Stimulated activated CD4-positive, alpha-beta T cell treated with anti-CD3 and anti-CD28 coated beads, TNF-alpha, amount 100 ng/mL, for 24 hours (primary cell): ENCODE results near the gene DCST1.

ENCODE experiments used
- DNase-seq, 3 experiments: peaks; one replicate each; pipeline ENCODE4 v3.0.0-alpha.2; 2020; ENCODE audit warnings: low read depth in 3 of 3

The DCST1 gene

DNA sequence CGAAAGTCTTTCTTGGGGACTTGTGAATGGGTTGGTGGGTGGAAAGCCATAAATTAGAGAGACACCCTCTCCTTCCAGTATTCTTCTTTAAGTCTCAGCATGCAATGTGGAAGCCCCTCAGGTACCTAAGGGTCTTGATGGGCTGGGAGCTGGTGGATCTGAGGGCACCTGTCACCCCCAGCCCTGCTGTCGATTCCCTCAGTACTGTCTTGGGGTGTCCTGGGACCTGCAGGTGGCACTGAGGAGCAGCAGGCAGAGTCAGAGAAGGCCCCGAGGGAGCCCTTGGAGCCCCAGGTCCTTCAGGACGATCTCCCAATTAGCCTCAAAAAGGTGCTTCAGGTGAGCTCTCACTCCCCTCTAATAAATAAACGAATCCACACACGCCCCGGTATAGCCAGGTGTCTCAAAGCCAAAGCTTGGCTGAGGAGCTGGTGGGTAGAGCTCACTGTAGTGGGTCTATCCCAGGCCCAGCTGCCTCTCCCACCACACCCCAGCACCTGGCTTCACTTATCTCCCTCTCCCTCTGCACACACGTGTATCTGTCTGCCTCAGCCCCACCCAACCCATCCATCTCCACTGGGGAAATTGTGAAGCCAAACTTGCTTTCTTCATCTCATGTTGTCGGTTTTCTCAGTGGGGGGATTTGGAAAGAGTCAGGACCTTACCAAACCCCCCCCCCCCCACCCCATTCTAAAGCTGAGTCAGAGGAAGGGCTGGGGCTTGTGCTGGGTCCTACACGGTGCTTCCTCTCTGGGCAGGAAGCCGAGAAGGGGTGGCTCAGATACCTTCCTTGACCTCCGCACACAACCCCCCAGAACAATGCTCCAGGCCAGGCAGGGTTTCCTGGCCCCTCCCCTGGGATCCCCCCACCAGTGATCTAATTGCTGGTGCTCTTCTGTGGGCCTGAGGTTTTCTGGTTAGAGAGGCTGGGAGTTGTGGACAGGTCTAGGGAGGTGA lies 19.1 kb downstream of the DCST1 start:
- DNase-seq = no peak

GRCh38 chr1:155053531-155054105 lies 20.0 kb downstream of the DCST1 start:
- no peak for DNase-seq

GRCh38 chr1:155057104-155057503 lies 23.5 kb downstream of the DCST1 start:
- DNase-seq = no peak

- no peak for DNase-seq
Measured at GRCh38 chr1:155057788-155058211, 24.2 kb downstream of the DCST1 start.

GRCh38 chr1:155060736-155061135 lies 27.1 kb downstream of the DCST1 start:
- no peak for DNase-seq

DNA sequence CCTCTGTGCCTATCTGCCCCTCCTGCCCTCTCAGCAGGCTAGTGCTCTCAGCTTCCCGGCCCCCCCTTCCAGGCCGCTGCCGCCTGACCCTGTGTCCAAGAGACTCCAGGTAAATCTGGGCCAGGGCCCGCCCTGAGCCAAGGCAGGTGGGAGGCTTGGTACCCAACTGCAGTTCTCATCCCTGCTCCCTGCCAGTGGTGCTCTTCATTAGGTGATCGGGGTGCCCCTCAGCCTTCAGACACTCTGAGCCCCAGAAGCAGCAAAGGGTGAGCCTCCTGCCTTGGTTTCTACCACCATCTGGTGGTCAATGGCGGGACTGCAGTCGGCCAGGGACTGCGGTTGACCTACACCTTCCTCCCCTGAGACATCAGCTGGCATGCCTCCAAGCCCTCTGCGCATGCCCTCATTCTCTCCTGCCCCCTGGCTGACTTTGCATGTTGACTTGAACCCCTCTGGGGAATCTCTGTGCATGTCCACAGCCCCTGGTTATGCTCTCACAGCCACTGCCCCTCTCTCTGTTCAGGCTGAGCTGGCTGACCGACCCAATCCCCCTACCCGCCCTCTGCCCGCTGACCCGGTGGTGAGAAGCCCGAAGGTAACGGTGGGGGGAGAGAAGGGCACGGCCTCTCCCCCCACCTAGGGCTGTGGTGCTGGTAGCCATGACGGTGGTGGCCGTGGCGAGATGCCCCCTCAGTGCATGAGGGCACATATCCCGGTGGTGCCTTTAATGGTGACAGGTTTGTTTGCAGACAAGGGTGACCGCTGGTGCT lies 27.9 kb downstream of the DCST1 start:
- DNase-seq = peak; percentile 90 to 97 (median 91)

DNA sequence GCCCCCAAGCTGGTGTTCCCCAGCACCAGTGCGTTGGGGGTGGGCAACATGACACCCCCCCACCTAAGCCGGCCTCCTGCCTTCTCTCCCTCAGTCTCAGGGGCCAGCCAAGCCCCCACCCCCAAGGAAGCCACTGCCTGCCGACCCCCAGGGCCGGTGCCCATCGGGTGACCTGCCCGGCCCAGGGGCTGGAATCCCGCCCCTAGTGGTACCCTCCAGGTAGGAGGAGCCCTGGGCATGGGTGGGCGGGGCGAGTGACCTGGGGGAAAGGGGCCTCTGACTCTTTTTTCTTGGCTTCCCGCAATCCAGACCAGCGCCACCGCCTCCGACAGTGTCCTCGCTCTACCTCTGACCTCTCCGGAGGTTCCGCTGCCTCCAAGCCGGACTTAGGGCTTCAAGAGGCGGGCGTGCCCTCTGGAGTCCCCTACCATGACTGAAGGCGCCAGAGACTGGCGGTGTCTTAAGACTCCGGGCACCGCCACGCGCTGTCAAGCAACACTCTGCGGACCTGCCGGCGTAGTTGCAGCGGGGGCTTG lies 28.6 kb downstream of the DCST1 start:
- DNase-seq = no peak

DNA sequence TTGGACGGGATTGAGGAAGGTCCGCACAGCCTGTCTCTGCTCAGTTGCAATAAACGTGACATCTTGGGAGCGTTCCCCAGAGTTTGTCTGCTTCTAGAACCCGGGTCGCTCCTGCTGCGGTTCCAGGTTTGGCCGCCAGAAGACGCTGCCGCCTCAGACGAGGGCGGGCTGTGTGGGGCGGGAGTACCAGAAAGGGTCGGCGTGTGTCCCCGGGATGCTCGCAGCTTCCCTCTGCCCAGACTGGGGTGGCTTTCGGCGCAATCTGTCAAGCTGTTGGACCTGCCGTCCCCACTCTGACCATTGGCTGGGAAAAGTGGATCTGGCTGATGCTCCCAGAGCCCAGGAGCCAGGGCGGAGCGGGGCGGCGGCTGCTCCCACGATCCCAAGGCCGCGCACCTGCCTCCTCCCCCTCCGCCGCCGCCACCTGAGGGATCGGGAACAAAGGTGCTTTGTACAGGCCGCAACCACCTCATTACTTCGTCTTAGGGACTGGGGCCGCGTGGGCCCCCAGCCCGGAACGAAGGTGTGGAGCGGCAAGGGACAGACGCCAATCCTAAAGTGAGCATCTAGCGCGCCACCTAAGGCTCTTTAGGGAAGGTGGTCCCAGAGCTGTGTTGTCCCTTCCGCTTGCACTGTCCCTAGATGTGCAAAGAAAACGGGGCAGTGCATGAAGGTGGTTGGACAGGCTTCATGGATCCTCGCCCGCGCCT lies 29.2 kb downstream of the DCST1 start:
- DNase-seq = peak; percentile 55 to 80 (median 55)

- DNase-seq = peak; percentile 67 to 84 (median 72)
Measured at GRCh38 chr1:155063550-155064110, 30.0 kb downstream of the DCST1 start, which contains the start of gene EFNA4. Gene EFNA4, plus strand, starts transcription at chr1:155063740. Its CDS starts 84 bp downstream, at chr1:155063824.

- DNase-seq = no peak
Measured at GRCh38 chr1:155064111-155064831, 30.6 kb downstream of the DCST1 start.

- DNase-seq = no peak
Measured at GRCh38 chr1:155064832-155065429, 31.3 kb downstream of the DCST1 start.

GRCh38 chr1:155066777-155067176 lies 33.2 kb downstream of the DCST1 start:
- no peak for DNase-seq

GRCh38 chr1:155068599-155068998 lies 35.0 kb downstream of the DCST1 start:
- no peak for DNase-seq

- no peak for DNase-seq
Measured at GRCh38 chr1:155069551-155070157, 36.0 kb downstream of the DCST1 start.

DNA sequence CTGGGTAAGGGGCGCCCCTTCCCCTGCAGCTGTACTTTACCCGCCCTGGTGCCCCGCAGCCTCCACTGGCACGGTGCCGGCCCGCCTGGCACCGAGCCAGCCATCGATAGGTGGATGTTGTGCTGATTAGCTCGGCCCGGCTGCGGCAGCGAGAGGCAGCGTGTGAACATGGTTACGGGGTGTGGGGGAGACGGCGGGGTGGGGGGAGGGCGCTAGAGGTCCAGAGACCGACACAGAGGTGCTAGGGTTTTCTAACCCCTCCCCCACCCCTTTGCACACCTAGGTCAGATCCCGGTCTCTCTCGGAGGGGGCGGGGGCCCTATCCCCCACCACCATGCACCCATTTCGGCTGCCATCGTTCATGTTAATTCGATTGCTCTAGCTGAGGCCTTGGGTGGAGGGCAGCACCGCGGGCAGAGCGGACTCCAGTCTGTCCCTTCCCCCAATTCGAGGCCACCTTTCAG lies 36.6 kb downstream of the DCST1 start:
- DNase-seq = no peak

- peak; percentile 54 to 76 (median 59) for DNase-seq
Measured at GRCh38 chr1:155070721-155071569, 37.3 kb downstream of the DCST1 start.

DNA sequence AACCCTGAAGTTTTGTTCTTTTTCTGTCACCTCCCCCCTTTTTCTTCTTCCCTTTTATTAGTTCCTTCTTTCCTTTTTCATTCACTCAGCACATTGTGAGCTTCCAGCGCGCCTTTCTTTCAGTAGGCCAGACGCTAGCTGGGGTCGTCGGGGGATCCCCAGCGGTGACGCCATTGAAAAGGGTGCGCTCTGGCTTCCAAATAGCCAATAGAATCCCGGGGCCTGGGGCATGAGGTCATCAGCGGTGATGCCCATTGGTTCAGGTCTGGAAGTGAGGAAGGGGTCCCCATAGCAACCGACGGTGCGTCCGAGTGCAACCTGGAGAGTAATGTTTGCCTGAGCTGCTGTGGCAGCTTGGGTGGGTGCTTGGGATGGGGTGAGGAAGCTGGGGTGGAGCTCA lies 38.1 kb downstream of the DCST1 start:
- DNase-seq = no peak

- DNase-seq = no peak
Measured at GRCh38 chr1:155072531-155073289, 39.1 kb downstream of the DCST1 start.
